ENCODE data around the gene RBM45. TPM values are rescaled to one million over a fixed set of nuclear protein-coding genes. Genes with fewer than 3 reads are reported as not detected.
A peak's percentile ranks its signal among the peaks of the same experiment; 100 is the strongest.

The RBM45 gene
- total RNA-seq, 1 experiment from 2014 or later, result 21.5 TPM

- no peak for DNase-seq (ENCODE audit: low read depth, low spot score)
- in situ Hi-C loops (cut with HindIII; ENCODE audit: low pct_unique_long_range_greater_than_20kb, low sequenced_read_pairs), result no loop called here
Observed at GRCh38 chr2:178093471-178093870, 18.8 kb upstream of the RBM45 start.

- peak; percentile 93 for DNase-seq (ENCODE audit: low read depth, low spot score)
- in situ Hi-C loops (cut with HindIII; ENCODE audit: low pct_unique_long_range_greater_than_20kb, low sequenced_read_pairs), result no loop called here
Observed at GRCh38 chr2:178101321-178102079, 10.7 kb upstream of the RBM45 start.

- in situ Hi-C loops (cut with HindIII; ENCODE audit: low pct_unique_long_range_greater_than_20kb, low sequenced_read_pairs), result no loop called here
Observed at GRCh38 chr2:178105566-178105965, 6.7 kb upstream of the RBM45 start.

GRCh38 chr2:178106053-178106452 is 6.2 kb upstream of the RBM45 start:
- no peak for DNase-seq (ENCODE audit: low read depth, low spot score)
- in situ Hi-C loops (cut with HindIII; ENCODE audit: low pct_unique_long_range_greater_than_20kb, low sequenced_read_pairs), result no loop called here

More at GRCh38 chr2:178105566-178105965, 6.7 kb upstream of the RBM45 start:
- no peak for DNase-seq (ENCODE audit: low read depth, low spot score)

- DNase-seq (ENCODE audit: low read depth, low spot score), result no peak
- in situ Hi-C loops (cut with HindIII; ENCODE audit: low pct_unique_long_range_greater_than_20kb, low sequenced_read_pairs), result no loop called here
Observed at GRCh38 chr2:178108176-178108575, 4.1 kb upstream of the RBM45 start.

- peak; percentile 71 for DNase-seq (ENCODE audit: low read depth, low spot score)
- in situ Hi-C loops (cut with HindIII; ENCODE audit: low pct_unique_long_range_greater_than_20kb, low sequenced_read_pairs), result no loop called here
Observed at GRCh38 chr2:178109813-178110212, 2.4 kb upstream of the RBM45 start.

- no peak for DNase-seq (ENCODE audit: low read depth, low spot score)
- in situ Hi-C loops (cut with HindIII; ENCODE audit: low pct_unique_long_range_greater_than_20kb, low sequenced_read_pairs), result no loop called here
Observed at GRCh38 chr2:178110681-178111080, 1.6 kb upstream of the RBM45 start.

- no peak for DNase-seq (ENCODE audit: low read depth, low spot score)
Observed at GRCh38 chr2:178111743-178112142, 494 bp upstream of the RBM45 start.

GRCh38 chr2:178114462-178114861 is 2.2 kb downstream of the RBM45 start:
- no peak for DNase-seq (ENCODE audit: low read depth, low spot score)
- in situ Hi-C loops (cut with HindIII; ENCODE audit: low pct_unique_long_range_greater_than_20kb, low sequenced_read_pairs), result no loop called here

More at GRCh38 chr2:178111743-178112142, 494 bp upstream of the RBM45 start:
- in situ Hi-C loops (cut with HindIII; ENCODE audit: low pct_unique_long_range_greater_than_20kb, low sequenced_read_pairs), result no loop called here

- in situ Hi-C loops (cut with HindIII; ENCODE audit: low pct_unique_long_range_greater_than_20kb, low sequenced_read_pairs), result no loop called here
- DNase-seq (ENCODE audit: low read depth, low spot score), result no peak
Observed at GRCh38 chr2:178115271-178115670, 3.0 kb downstream of the RBM45 start.

- in situ Hi-C loops (cut with HindIII; ENCODE audit: low pct_unique_long_range_greater_than_20kb, low sequenced_read_pairs), result no loop called here
- no peak for DNase-seq (ENCODE audit: low read depth, low spot score)
Observed at GRCh38 chr2:178117725-178118124, 5.5 kb downstream of the RBM45 start.

GRCh38 chr2:178119179-178119922 is 7.1 kb downstream of the RBM45 start:
- no peak for DNase-seq (ENCODE audit: low read depth, low spot score)
- in situ Hi-C loops (cut with HindIII; ENCODE audit: low pct_unique_long_range_greater_than_20kb, low sequenced_read_pairs), result no loop called here

GRCh38 chr2:178123163-178123562 is 10.9 kb downstream of the RBM45 start:
- no peak for DNase-seq (ENCODE audit: low read depth, low spot score)
- in situ Hi-C loops (cut with HindIII; ENCODE audit: low pct_unique_long_range_greater_than_20kb, low sequenced_read_pairs), result no loop called here

- DNase-seq (ENCODE audit: low read depth, low spot score), result no peak
- in situ Hi-C loops (cut with HindIII; ENCODE audit: low pct_unique_long_range_greater_than_20kb, low sequenced_read_pairs), result no loop called here
Observed at GRCh38 chr2:178125125-178125524, 12.9 kb downstream of the RBM45 start.

GRCh38 chr2:178125862-178126261 is 13.6 kb downstream of the RBM45 start:
- in situ Hi-C loops (cut with HindIII; ENCODE audit: low pct_unique_long_range_greater_than_20kb, low sequenced_read_pairs), result no loop called here
- no peak for DNase-seq (ENCODE audit: low read depth, low spot score)

- DNase-seq (ENCODE audit: low read depth, low spot score), result no peak
- in situ Hi-C loops (cut with HindIII; ENCODE audit: low pct_unique_long_range_greater_than_20kb, low sequenced_read_pairs), result no loop called here
Observed at GRCh38 chr2:178128836-178129630, 16.8 kb downstream of the RBM45 start.

GRCh38 chr2:178136321-178137025 is 24.2 kb downstream of the RBM45 start:
- no peak for DNase-seq (ENCODE audit: low read depth, low spot score)
- in situ Hi-C loops (cut with HindIII; ENCODE audit: low pct_unique_long_range_greater_than_20kb, low sequenced_read_pairs), result no loop called here
